ENCODE data around the gene RAX2.

Gene RAX2

GRCh38 chr19:3785451-3785937, 13.5 kb upstream of the RAX2 start:
- peak overlapping the region in 1 of 2 donors; percentile 22 for H3K4me3 ChIP-seq (ENCODE audit: low read length in 2 of 2)
- H3K9ac ChIP-seq (ENCODE audit: low read length in 2 of 2), result no peak overlapping the region
- no peak overlapping the region for H3K27ac ChIP-seq (ENCODE audit: low read length)
- peaks cover 17 to 26% of the 10 kb centered on the region in 2 donors for H3K27me3 ChIP-seq (ENCODE audit: control insufficient read depth in 1 of 2, insufficient read depth in 2 of 2, low read length in 2 of 2)
- peaks cover 11 to 19% of the 10 kb centered on the region in 2 donors for H3K9me3 ChIP-seq (ENCODE audit: control insufficient read depth in 2 of 2, low read length in 2 of 2)
- H3K36me3 ChIP-seq (ENCODE audit: control insufficient read depth in 2 of 2, insufficient read depth in 2 of 2, low read length in 2 of 2), result no peaks in the 10 kb centered on the region
- no peaks in the 10 kb centered on the region for H3K4me1 ChIP-seq (ENCODE audit: control insufficient read depth, insufficient read depth, low read length)

- Histone ChIP-seq H3K27me3 (ENCODE audit: control insufficient read depth in 1 of 2, insufficient read depth in 2 of 2, low read length in 2 of 2) (peaks cover 14 to 26% of the 10 kb centered on the region in 2 donors), H3K4me3 (ENCODE audit: low read length in 2 of 2) (no peak overlapping the region), H3K4me1 (ENCODE audit: control insufficient read depth, insufficient read depth, low read length) (no peaks in the 10 kb centered on the region)
Observed at GRCh38 chr19:3784607-3785450, 12.8 kb upstream of the RAX2 start.

GRCh38 chr19:3783660-3784584, 11.9 kb upstream of the RAX2 start:
- H3K4me3 ChIP-seq (ENCODE audit: low read length in 2 of 2), result no peak overlapping the region
- H3K4me1 ChIP-seq (ENCODE audit: control insufficient read depth, insufficient read depth, low read length), result no peaks in the 10 kb centered on the region
- peaks cover 11 to 17% of the 10 kb centered on the region in 2 donors for H3K9me3 ChIP-seq (ENCODE audit: control insufficient read depth in 2 of 2, low read length in 2 of 2)
- no peak overlapping the region for H3K27ac ChIP-seq (ENCODE audit: low read length)
- peaks cover 14 to 26% of the 10 kb centered on the region in 2 donors for H3K27me3 ChIP-seq (ENCODE audit: control insufficient read depth in 1 of 2, insufficient read depth in 2 of 2, low read length in 2 of 2)
- H3K9ac ChIP-seq (ENCODE audit: low read length in 2 of 2), result no peak overlapping the region
- no peaks in the 10 kb centered on the region for H3K36me3 ChIP-seq (ENCODE audit: control insufficient read depth in 2 of 2, insufficient read depth in 2 of 2, low read length in 2 of 2)

More at GRCh38 chr19:3784607-3785450, 12.8 kb upstream of the RAX2 start:
- Histone ChIP-seq H3K9me3 (ENCODE audit: control insufficient read depth in 2 of 2, low read length in 2 of 2) (peaks cover 11 to 17% of the 10 kb centered on the region in 2 donors), H3K36me3 (ENCODE audit: control insufficient read depth in 2 of 2, insufficient read depth in 2 of 2, low read length in 2 of 2) (no peaks in the 10 kb centered on the region), H3K9ac (ENCODE audit: low read length in 2 of 2) (no peak overlapping the region), H3K27ac (ENCODE audit: low read length) (no peak overlapping the region)

GRCh38 chr19:3782903-3783302, 10.9 kb upstream of the RAX2 start:
- no peak overlapping the region for H3K9ac ChIP-seq (ENCODE audit: low read length in 2 of 2)
- no peaks in the 10 kb centered on the region for H3K36me3 ChIP-seq (ENCODE audit: control insufficient read depth in 2 of 2, insufficient read depth in 2 of 2, low read length in 2 of 2)
- H3K4me1 ChIP-seq (ENCODE audit: control insufficient read depth, insufficient read depth, low read length), result no peaks in the 10 kb centered on the region
- peaks cover 11 to 17% of the 10 kb centered on the region in 2 donors for H3K9me3 ChIP-seq (ENCODE audit: control insufficient read depth in 2 of 2, low read length in 2 of 2)
- peaks cover 14 to 26% of the 10 kb centered on the region in 2 donors for H3K27me3 ChIP-seq (ENCODE audit: control insufficient read depth in 1 of 2, insufficient read depth in 2 of 2, low read length in 2 of 2)
- H3K4me3 ChIP-seq (ENCODE audit: low read length in 2 of 2), result no peak overlapping the region
- H3K27ac ChIP-seq (ENCODE audit: low read length), result no peak overlapping the region

- Histone ChIP-seq H3K27me3 (ENCODE audit: control insufficient read depth in 1 of 2, insufficient read depth in 2 of 2, low read length in 2 of 2) (peaks cover 14 to 26% of the 10 kb centered on the region in 2 donors), H3K9ac (ENCODE audit: low read length in 2 of 2) (no peak overlapping the region), H3K4me3 (ENCODE audit: low read length in 2 of 2) (no peak overlapping the region), H3K9me3 (ENCODE audit: control insufficient read depth in 2 of 2, low read length in 2 of 2) (peaks cover 11 to 17% of the 10 kb centered on the region in 2 donors), H3K27ac (ENCODE audit: low read length) (no peak overlapping the region), H3K36me3 (ENCODE audit: control insufficient read depth in 2 of 2, insufficient read depth in 2 of 2, low read length in 2 of 2) (no peaks in the 10 kb centered on the region), H3K4me1 (ENCODE audit: control insufficient read depth, insufficient read depth, low read length) (no peaks in the 10 kb centered on the region)
Observed at GRCh38 chr19:3782330-3782729, 10.3 kb upstream of the RAX2 start.

- Histone ChIP-seq H3K4me1 (ENCODE audit: control insufficient read depth, insufficient read depth, low read length) (no peaks in the 10 kb centered on the region), H3K4me3 (ENCODE audit: low read length in 2 of 2) (no peak overlapping the region), H3K27ac (ENCODE audit: low read length) (no peak overlapping the region), H3K36me3 (ENCODE audit: control insufficient read depth in 2 of 2, insufficient read depth in 2 of 2, low read length in 2 of 2) (no peaks in the 10 kb centered on the region), H3K9me3 (ENCODE audit: control insufficient read depth in 2 of 2, low read length in 2 of 2) (peaks cover 11 to 17% of the 10 kb centered on the region in 2 donors), H3K27me3 (ENCODE audit: control insufficient read depth in 1 of 2, insufficient read depth in 2 of 2, low read length in 2 of 2) (peaks cover 14 to 26% of the 10 kb centered on the region in 2 donors), H3K9ac (ENCODE audit: low read length in 2 of 2) (no peak overlapping the region)
Observed at GRCh38 chr19:3781603-3782002, 9.6 kb upstream of the RAX2 start.

- no peaks in the 10 kb centered on the region for H3K4me1 ChIP-seq (ENCODE audit: control insufficient read depth, insufficient read depth, low read length)
- no peak overlapping the region for H3K4me3 ChIP-seq (ENCODE audit: low read length in 2 of 2)
- H3K9ac ChIP-seq (ENCODE audit: low read length in 2 of 2), result no peak overlapping the region
- H3K36me3 ChIP-seq (ENCODE audit: control insufficient read depth in 2 of 2, insufficient read depth in 2 of 2, low read length in 2 of 2), result no peaks in the 10 kb centered on the region
- no peak overlapping the region for H3K27ac ChIP-seq (ENCODE audit: low read length)
- H3K9me3 ChIP-seq (ENCODE audit: control insufficient read depth in 2 of 2, low read length in 2 of 2), result peaks cover 11 to 17% of the 10 kb centered on the region in 2 donors
- H3K27me3 ChIP-seq (ENCODE audit: control insufficient read depth in 1 of 2, insufficient read depth in 2 of 2, low read length in 2 of 2), result peaks cover 14 to 24% of the 10 kb centered on the region in 2 donors
Observed at GRCh38 chr19:3780786-3781304, 8.8 kb upstream of the RAX2 start.

GRCh38 chr19:3778899-3779723, 7.1 kb upstream of the RAX2 start:
- Histone ChIP-seq H3K4me1 (ENCODE audit: control insufficient read depth, insufficient read depth, low read length) (no peaks in the 10 kb centered on the region), H3K4me3 (ENCODE audit: low read length in 2 of 2) (no peak overlapping the region), H3K9ac (ENCODE audit: low read length in 2 of 2) (no peak overlapping the region), H3K36me3 (ENCODE audit: control insufficient read depth in 2 of 2, insufficient read depth in 2 of 2, low read length in 2 of 2) (no peaks in the 10 kb centered on the region), H3K9me3 (ENCODE audit: control insufficient read depth in 2 of 2, low read length in 2 of 2) (peaks cover 11 to 17% of the 10 kb centered on the region in 2 donors), H3K27me3 (ENCODE audit: control insufficient read depth in 1 of 2, insufficient read depth in 2 of 2, low read length in 2 of 2) (peaks cover 4 to 9% of the 10 kb centered on the region in 2 donors), H3K27ac (ENCODE audit: low read length) (no peak overlapping the region)

GRCh38 chr19:3778104-3778867, 6.3 kb upstream of the RAX2 start:
- Histone ChIP-seq H3K4me3 (ENCODE audit: low read length in 2 of 2) (no peak overlapping the region), H3K9ac (ENCODE audit: low read length in 2 of 2) (no peak overlapping the region), H3K27ac (ENCODE audit: low read length) (no peak overlapping the region), H3K4me1 (ENCODE audit: control insufficient read depth, insufficient read depth, low read length) (no peaks in the 10 kb centered on the region), H3K9me3 (ENCODE audit: control insufficient read depth in 2 of 2, low read length in 2 of 2) (peaks cover 11 to 17% of the 10 kb centered on the region in 2 donors), H3K27me3 (ENCODE audit: control insufficient read depth in 1 of 2, insufficient read depth in 2 of 2, low read length in 2 of 2) (peaks cover 3% of the 10 kb centered on the region in 2 donors), H3K36me3 (ENCODE audit: control insufficient read depth in 2 of 2, insufficient read depth in 2 of 2, low read length in 2 of 2) (no peaks in the 10 kb centered on the region)
